Stimulated activated CD4-positive, alpha-beta T cell treated with anti-CD3 and anti-CD28 coated beads, TNF-alpha, amount 100 ng/mL, for 24 hours (primary cell): ENCODE data around the gene PLCH2.
A peak's percentile ranks its signal among the peaks of the same experiment; 100 is the strongest.

Source experiments
- DNase-seq, 3 experiments: peaks; one replicate each; pipeline ENCODE4 v3.0.0-alpha.2; 2020; ENCODE audit warnings: low read depth in 3 of 3

PLCH2 gene

DNA sequence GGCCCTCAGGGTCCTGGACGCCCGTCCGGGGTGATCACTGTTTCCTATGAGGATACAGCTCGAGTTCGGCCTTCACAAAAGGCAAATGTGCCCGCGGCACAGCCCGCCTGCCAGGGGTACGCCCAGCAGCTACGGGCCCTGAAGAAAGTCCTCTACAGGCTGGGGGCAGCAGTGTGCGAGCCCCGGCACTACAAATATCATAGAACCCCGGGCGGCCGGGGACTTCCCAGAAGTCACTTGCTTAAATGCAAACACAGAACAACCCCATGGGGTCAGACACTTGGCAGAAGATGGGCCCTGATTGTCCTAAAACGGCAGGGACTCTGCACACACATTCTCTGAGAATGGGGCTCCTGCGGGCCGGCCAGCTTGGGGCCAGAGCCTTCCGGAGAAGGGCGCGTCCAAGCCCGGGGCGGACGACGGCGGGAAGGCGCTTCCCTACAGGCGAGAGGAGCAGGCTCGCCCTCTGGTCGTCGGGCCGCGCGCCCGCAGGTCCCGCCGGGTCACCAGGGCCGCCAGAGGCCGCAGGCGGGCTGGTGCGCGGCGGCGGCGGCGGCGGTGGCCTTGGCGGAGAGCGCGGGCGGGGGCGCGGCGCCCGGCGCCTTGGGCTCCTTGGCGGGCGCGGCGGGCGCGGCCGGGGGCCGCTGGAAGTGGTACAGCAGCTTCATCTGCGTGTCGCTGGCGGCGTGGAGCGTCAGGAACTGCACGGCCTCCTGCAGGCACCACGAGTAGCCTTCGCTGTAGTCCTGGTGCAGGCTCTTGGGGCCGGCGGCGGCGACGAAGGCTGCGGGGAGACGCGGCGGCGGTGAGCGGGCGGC lies 53.1 kb downstream of the PLCH2 start:
- peak in 1 of 3 experiments; percentile 42 for DNase-seq

DNA sequence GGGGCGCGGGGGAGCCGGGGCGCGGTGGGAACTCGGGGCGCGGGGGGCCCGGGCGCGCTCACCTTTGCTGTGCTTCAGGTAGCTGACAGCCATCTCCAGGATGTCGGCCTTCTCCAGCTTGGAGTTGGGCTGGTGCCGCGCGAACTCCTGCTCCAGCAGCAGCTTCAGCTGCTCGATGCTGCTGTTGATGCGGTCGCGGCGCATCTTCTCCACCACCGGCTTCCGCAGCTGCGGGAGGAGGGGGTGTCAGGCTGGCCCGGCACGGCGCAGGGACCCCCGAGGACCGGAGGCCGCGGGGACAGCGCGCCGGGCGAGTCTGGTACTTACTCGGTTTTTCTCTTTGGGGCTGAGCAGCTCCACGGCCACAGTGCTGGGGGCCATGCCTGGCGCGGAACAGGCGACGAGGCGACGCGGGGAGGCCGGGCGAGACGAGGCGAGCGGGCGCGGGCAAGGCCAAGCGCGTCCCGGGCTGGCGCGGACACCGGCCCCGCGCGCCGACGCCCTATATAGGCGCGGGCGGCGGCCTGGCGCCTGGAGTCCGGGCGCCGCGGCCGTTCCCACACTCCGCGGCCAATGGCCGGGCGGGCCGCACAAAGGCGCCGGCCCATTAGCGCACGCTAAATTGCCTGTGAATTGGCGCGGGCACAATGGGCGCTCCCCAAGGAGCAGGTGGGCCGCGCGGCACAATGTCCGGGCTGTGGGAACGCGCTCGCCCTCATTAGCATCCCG lies 53.9 kb downstream of the PLCH2 start, which contains the start of gene HES5:
Gene HES5 (minus strand): TSS at position 480 of the 729 bp plus-strand sequence. CDS start 99 bp downstream, at position 381.
- no peak for DNase-seq

- no peak for DNase-seq
Observed at GRCh38 chr1:2530513-2531361, 54.6 kb downstream of the PLCH2 start.

DNA sequence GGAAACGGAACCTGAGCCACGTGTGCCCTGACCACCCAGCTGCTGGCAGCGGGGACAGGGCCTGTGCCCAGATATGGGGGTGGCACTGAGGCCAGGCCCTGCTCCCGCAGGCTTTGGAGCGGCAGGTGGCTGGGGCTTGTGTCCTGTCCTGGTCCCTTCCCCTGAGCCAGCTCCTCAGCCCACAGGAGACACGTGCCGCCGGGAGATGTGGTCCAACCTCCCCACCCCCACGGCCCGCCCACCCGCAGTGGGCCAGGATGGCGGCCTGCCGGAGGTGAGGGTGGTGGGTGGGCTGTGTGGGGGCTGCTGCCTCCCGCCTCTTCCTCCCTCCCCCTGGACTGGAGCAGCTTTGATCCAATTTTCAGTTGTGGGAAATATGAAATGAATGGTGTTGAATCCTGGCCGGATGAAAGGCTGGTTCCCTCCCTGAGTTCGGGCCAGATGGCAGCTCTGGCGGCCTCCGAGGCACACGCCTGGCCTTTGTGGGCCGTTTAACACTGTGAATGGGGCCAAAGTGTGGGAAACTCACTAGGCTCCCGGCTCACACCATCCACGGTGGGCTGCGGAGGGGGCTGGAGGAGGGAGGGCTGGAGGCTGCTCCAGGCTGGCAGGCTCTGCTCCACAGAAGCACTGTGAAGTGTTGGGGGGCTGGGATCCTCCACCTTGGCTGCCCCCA lies 56.5 kb downstream of the PLCH2 start:
- no peak for DNase-seq

- no peak for DNase-seq
Observed at GRCh38 chr1:2533365-2533764, 57.3 kb downstream of the PLCH2 start.

GRCh38 chr1:2534315-2534686 lies 58.2 kb downstream of the PLCH2 start:
- no peak for DNase-seq

- DNase-seq: no peak
Observed at GRCh38 chr1:2534687-2535441, 58.8 kb downstream of the PLCH2 start.

GRCh38 chr1:2535455-2535854 lies 59.4 kb downstream of the PLCH2 start:
- DNase-seq: no peak

DNA sequence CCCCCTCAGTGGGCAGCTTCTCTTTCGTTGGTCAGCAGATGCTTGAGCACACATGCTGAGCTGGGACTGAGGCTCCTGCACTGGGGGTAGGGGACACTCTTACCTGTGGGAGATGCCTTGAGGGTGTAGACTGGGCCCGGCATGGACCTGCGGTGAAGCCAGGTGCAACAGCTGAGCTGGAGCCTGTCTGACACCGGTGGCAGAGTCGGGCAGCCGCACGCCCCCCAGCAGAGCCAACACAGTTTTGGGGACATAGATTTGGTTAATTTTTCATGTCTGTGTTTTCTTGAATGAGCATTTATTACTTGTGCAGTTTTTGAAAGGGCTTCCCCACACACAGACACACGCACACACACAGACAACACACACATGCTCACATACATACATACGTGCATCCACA lies 59.9 kb downstream of the PLCH2 start:
- no peak for DNase-seq

GRCh38 chr1:2537784-2538115 lies 61.7 kb downstream of the PLCH2 start:
- DNase-seq: no peak

DNA sequence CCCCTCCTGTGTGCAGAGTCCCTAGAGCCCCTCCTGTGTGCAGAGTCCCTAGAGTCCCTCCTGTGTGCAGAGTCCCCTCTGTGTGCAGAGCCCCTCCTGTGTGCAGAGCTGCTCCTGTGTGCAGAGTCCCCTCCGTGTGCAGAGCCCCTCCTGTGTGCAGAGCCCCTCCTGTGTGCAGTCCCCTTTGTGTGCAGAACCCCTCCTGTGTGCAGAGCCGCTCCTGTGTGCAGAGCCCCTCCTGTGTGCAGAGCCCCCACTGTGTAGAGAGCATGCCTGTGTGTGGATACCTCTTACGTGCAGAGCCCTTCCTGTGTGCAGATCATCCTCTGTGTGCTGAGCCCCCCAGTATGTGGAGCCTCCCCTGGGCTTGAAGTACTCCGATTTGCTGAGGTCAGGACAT lies 62.3 kb downstream of the PLCH2 start:
- no peak for DNase-seq

DNA sequence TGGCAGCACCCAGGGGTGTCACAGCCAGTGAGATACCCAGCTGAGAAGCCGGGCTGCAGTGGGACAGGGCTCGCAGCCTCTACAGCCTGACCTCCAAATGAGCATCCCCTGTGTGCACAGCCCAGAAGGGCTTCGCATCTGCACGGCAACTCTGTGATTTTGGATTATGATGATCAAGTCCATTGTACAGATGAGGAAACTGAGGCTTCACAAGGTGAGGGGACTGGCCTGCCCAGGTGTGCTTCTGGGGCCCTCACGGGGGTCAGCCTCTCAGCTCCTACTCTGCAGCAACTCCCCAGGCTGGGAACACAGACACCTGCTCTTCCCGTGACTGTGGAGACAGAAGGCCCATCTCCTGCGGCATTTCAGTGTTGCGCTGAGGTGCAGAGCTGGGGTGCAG lies 62.8 kb downstream of the PLCH2 start:
- no peak for DNase-seq

- DNase-seq: peak in 1 of 3 experiments; percentile 32
Observed at GRCh38 chr1:2539312-2539907, 63.3 kb downstream of the PLCH2 start.

DNA sequence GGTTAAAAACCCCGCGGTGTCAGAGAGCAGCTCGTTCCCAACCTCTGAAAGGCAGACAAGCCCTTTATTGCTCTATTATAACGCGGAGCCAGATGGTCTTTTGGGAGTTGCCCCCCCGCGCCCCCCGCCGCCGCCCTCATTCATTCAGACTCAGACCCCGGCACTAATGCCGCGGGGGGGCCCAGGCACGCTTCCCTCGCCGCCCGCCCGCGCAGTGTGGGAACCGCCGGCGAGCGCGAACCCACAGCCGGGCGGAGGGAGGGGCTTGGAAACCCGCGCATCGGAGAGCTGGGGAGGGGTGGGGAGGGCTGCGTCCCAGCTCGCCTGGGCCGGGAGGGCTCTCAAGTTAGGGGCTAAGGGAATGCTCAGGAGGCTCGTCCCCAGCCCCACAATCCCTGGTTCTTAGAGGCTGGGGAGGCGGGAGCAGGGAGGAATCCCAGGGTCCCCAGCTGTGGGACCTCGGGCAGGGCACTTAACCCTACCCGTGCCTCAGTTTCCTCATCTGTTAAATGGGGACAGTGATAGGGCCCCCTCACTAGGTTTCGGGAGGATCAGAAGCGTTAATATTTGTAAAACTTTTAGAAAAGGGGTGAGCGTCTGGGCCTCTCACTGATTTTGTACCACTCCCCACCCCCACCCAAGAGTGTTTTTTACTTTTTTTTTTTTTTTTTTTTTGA lies 64.9 kb downstream of the PLCH2 start:
- no peak for DNase-seq

- no peak for DNase-seq
Observed at GRCh38 chr1:2541619-2542245, 65.6 kb downstream of the PLCH2 start.

- no peak for DNase-seq
Observed at GRCh38 chr1:2542246-2542915, 66.3 kb downstream of the PLCH2 start.

- DNase-seq: no peak
Observed at GRCh38 chr1:2543543-2544092, 67.5 kb downstream of the PLCH2 start.

GRCh38 chr1:2544093-2544874 lies 68.2 kb downstream of the PLCH2 start:
- DNase-seq: no peak
